SH-SY5Y (cell line): ENCODE measurements around the gene XRCC6.

ENCODE experiments used
- GATA2 ChIP-seq: IDR thresholded peaks from 2 replicates; pipeline ENCODE4 v1.6.1; 2011; ENCODE audit warnings: mild to moderate bottlenecking, low read depth, low read length
- GATA3 ChIP-seq: IDR thresholded peaks from 2 replicates; pipeline ENCODE4 v1.6.1; 2011; ENCODE audit warnings: low read depth, mild to moderate bottlenecking, low read length, moderate library complexity

DNA sequence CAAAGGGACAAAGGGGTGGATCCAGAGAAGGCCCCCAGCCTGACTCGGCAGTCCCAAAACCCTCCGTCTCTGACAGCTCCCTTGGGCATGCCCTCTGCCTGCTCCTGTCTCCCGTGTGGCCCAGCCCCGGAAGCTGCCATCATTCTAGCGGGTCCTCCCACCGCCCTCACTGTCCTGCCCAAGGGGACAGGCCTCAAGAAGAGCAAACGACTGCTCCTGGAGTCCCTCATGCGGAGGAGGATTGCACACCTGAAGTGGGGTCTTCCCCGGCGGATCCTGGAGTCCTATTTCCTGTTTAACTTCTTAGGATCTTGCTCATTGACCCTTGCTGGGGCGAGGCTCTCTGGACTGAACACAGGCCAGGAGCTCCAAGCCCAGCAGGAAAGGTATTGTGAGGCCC is 75.6 kb downstream of the XRCC6 start:
- TF ChIP-seq GATA2 (no peak), GATA3 (no peak)
